Measurements from ENCODE around the gene C2CD3.

C2CD3 gene

GRCh38 chr11:74018331-74019005, 152.3 kb downstream of the C2CD3 start:
- no peak for DNase-seq

DNA sequence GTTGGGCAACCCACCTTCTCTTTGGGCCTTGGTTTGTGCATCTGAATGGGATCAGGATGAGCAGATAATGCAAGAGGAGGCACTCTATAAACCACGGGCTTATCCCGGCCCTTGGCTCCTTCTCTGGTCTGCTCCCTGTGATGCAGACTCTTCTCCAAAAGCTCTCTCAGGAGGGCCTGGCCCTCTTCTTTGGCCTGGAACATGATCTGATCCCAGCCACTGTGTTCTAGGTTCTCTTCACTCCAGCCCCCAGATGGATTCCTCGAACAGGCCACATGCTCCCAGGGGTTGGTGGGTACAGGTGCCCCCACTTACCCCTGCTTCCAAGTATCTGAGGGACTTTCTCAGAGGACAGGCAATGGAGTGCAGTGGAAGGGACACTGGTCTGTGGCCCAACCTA, 153.2 kb downstream of the C2CD3 start:
- DNase-seq, result no peak

- DNase-seq, result no peak
These were observed 154.7 kb downstream of the C2CD3 start for GRCh38 chr11:74015919-74016684.

- no peak for DNase-seq
These were observed 155.9 kb downstream of the C2CD3 start for GRCh38 chr11:74014880-74015279.

GRCh38 chr11:74013141-74013540, 157.7 kb downstream of the C2CD3 start:
- DNase-seq, result no peak

DNA sequence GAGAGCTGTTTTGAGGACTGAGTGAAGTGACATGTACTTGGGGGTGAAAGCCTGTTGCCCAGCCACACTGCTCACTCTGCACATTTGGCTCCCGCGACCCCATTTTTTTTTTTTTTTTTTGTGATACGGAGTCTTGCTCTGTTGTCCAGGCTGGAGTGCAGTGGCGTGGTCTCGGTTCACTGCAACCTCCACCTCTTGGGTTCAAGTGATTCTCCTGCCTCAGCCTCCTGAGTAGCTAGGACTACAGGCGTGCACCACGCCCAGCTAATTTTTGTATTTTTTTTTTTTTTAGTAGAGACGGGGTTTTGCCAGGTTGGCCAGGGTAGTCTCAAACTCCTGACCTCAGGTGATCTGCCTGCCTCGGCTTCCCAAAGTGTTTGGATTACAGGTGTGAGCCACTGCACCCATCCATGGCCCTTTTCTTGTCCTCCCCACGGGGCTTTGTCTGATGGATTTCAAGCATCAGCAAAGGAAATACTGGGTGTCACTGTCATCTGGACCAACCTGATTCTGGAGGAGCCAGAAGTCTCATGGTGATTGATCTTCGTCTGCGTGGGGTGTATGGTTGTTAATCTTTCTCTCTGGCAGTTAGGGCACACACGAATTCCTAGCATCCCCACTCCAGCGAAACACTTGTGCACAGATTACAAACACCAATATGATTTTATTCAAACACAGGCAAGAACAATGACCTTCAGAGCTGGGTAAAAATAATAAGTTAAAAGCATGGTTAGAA, 158.6 kb downstream of the C2CD3 start:
- no peak for DNase-seq

DNA sequence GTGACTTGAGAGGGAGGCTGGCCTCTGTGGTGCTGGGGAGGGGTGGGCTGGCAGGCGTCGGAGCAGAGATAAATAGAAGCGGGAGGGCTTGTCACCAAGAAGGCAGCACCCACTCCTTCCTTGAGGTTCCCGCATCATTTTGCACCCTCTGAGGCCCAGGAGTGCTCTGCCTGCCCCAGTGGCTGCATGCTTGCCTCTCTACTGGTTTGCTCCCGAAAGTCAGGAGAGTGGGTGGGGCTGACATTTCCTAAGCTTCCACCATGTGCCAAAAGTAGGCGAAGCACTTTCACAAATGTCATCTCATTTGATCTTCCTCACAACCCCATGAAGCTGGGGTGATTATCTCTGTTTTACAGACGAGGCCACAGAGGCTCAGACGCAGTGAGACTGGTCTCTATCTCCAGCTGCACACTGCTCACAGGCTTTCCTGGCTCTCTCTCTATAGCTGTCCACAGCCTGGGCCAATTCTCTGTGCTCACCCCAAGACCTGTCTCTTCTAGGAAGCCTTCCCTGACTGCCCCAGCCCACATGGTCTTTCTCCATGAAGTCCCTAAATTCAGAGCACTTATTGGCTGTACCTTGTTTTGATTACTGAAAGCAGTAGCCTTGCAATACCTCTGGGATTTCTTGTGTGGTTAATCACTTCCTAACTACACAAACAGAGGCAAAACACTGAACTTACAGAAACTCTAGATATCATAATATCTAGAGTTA, 159.3 kb downstream of the C2CD3 start:
- DNase-seq, result no peak

- DNase-seq, result no peak
These were observed 160.2 kb downstream of the C2CD3 start for GRCh38 chr11:74010306-74011300.

DNA sequence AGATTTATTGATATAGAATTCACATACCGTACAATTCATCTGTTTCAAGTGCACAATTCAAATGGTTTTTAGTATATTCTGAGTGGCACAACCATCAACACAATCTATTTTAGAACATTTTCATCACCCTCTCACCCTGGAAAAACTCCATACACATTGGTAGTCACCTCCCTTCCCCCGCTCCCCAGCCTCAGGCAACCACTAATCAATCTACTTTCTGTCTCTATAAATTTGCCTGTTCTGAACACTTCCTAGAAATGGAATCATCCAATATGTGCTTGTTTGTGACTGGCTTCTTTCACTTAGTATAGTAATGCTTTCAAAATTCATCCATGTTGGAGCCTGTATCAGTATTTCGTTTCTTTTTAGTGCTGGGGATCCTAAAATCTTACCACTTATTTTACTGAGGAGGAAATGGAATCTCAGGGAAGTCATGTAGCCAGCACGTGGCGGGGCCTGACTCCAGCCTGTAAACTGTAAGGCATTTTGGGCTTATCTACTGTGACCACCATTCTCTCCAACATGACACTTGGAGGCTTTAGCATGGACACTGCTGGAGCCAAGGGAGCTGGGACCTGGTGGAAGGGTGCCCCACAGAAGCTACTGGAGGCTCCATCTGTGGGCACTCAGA, 161.0 kb downstream of the C2CD3 start:
- DNase-seq, result no peak

DNA sequence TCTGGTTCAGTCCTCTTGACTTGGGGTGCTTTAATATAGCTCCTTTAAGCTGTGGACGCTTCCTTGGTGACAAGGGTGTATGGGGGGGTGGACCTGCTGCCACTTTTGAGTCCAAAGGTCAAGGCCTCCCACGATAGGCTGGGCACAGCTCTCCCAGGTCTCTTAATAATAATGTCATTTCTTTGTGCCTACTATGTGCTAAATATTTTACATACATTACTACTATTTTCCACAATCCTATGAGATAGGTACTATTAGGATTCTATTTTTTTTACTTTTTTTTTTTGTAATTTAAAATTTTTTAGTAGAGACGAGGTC, 161.6 kb downstream of the C2CD3 start:
- no peak for DNase-seq

DNA sequence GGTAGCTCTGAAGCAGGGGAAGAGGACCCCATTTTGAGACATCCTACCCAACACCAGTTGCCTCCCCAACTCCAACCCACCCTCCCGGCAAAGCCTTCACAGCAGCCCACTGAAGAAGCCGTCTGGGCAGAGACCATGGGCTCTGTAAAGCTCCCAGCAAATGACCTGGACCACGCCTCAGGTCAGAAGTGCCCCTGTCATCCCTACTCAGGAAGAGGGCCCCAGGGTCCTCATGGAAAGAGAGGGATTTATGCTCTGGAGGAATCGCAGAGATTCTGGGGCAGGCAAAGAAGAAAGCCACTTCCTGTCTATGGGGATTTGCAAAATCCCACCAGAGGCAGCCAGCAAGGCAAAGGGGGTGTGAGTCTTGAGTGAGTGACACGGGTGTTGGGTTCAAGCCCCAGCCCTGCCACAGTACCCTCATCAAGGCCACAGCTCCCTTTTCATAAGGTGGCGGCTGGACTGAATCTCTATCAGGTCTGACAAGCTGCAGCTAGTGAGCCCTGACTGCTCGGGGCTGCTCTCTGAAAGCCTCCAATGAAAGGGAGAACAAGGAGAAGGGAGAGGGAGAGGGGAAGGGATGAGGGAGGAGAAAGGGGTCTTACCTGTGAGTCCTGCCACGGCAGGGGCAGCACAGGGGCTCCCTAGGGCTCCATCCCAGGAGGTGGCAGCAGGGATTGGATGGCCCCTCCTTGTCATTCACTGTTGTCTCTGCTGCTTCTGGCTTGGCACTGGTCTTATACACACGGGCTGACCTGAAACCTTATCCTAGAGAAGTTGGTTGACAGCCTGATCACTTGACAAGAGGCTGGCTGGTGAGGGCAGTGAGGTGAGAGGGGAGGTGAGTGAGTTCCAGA, 162.2 kb downstream of the C2CD3 start, which contains the start of gene UCP3:
UCP3 (minus strand) TSS at position 713 of the 857 bp plus-strand sequence. CDS start 2,043 bp downstream, outside the sequence.
- no peak for DNase-seq

- no peak for DNase-seq
These were observed 163.0 kb downstream of the C2CD3 start for GRCh38 chr11:74007691-74008372.

GRCh38 chr11:74006743-74007304, 164.0 kb downstream of the C2CD3 start:
- DNase-seq, result no peak

GRCh38 chr11:74005721-74006517, 164.9 kb downstream of the C2CD3 start:
- DNase-seq, result no peak

DNA sequence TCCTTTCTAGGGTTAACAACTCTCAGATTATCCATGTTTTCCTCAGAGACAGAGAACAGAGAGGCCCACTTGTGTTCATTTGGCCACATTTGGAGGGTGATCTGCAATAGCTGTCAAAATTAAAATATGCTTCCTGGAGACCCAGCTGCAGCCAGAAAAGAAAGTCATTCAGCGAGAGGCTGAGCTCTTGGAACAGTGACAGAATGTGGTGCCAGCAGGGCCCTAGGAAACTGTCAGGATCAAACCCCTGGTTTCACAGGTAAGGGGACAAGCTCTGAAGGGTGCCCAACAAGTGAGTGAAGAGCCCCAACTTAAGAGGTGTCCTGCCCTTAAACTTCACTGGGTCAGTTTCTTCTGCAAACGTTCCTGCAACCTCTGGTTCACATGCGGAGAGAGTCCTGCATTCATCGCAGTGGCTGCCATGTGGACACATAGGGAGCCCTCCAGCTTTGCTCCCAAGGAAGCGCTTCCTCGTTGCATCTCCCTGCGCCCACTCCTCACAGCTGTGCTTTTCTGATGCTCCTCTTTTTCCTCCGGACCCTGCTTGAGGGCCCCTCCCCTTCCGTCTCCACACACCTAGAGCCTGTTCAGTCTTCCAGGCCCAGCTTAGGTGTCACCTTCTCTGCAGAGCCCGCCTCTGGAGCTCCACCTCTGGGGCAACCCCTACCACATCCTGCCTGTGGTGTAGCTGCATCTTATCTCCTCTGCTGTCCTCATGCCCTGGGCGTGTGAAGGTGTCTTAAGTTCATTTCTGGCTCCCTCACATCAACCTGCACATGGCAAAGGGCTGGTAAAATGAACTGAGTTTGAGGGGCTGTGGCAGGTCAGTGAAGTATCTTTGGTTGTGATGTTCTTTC, 165.8 kb downstream of the C2CD3 start:
- DNase-seq, result no peak

DNA sequence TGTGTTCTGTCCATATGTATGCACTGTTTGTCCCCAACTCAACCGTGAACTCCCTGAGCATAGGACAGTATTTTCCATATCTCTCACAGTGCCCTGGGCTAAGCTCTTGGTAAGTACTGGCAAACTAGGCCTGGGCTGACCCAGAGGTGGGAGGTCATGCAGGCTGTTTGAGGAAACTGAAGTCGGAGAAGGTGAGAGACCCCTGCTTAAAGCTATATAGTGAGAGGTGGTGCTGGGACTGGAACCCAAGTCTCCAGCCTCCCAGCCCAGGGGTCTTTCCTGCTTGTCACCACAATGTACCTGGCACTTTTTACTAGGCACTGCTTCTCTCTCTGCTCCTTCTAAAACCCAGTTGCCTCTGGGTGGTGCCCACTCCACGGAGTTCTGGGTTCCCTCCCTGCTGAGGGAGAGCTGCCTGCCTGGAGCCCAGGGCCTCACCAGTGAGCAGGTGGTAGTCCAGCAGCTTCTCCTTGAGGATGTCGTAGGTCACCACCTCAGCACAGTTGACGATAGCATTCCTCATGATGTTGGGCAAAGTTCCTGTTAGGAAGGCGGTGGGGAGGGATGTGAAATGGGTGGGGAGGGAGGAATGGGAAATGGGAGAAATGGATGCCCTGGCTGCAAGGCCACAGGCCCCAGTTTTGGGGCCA, 166.6 kb downstream of the C2CD3 start:
- no peak for DNase-seq

GRCh38 chr11:74002832-74003231, 168.0 kb downstream of the C2CD3 start:
- DNase-seq, result no peak
